Prostate gland (tissue), 2 donors: ENCODE data around the gene TMEM184A.

Source experiments
- CTCF ChIP-seq, 4 experiments: fragments of 200-600 bp in 2 of 4; fragments of 450-650 bp in 2 of 4; sonication (generic) in 2 of 4; IDR thresholded peaks; 1 replicate in 3 of 4; 2 replicates in 1 of 4; pipeline ENCODE4 v1.5.1; 2016 to 2019; ENCODE audit warnings: antibody characterized with exemption in 4 of 4, mild to moderate bottlenecking in 2 of 4, moderate library complexity in 2 of 4
- POLR2A ChIP-seq: fragments of 450-650 bp; IDR thresholded peaks from one replicate; pipeline ENCODE4 v1.6.1; 2016; ENCODE audit warnings: antibody characterized with exemption, mild to moderate bottlenecking
- POLR2AphosphoS5 ChIP-seq: sonication (generic); formaldehyde crosslinking; IDR thresholded peaks from one replicate; pipeline ENCODE4 v1.6.1; 2017; ENCODE audit warnings: antibody characterized with exemption

- TF ChIP-seq CTCF (IDR thresholded peaks at IDR 0.05) (no peak), POLR2AphosphoS5 (no peak), POLR2A (no peak)
These were observed 34.9 kb upstream of the TMEM184A start for GRCh38 chr7:1590887-1591286.
